ENCODE measurements around the gene LBX1. TPM values are rescaled to one million over a fixed set of nuclear protein-coding genes. Genes with fewer than 3 reads are reported as not detected.

Gene LBX1
- total RNA-seq, 1 donor from 2014 or later = not detected

DNA sequence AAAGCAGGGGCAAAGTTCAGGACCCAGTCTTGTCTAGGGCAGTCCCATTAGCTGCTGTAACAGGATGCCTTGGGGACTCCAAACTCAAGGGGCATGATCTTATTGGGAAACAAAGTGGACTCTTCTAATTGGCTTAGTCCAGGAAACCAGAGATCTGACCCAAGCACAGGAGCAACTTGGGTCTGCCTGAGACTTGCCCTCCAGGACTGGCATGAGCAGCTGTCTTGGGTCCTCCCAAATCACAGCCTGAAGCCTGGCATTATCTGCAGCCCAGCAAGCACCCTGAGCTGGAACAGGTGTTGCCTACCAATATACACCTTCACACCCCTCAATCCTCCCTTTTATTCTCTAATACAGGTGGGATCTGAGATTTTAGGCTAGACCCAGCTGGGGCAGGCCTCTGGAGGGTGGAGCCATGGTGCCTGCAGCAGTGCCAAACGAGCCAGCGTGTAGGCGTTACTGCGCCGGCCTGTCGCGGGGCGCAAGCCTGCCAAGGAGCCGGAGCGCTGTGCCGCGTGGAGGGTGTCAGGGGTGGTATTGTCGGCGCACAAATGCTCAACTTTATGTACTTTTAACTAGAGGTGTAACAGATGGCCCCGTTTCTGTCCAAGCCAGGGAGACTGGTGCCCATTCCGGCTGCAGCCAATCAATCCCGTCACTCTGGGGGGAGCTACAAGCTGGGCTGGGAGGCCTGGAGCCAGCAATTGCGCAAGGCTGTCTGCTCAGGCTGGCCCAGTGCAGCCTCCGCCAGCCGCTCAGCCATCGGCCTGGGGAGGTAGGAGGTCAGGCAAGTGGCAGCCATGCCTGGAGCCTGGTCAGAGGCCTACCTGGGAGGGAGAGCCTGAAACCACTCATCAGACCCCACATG, 12.8 kb upstream of the LBX1 start:
- DNase-seq = no peak

DNA sequence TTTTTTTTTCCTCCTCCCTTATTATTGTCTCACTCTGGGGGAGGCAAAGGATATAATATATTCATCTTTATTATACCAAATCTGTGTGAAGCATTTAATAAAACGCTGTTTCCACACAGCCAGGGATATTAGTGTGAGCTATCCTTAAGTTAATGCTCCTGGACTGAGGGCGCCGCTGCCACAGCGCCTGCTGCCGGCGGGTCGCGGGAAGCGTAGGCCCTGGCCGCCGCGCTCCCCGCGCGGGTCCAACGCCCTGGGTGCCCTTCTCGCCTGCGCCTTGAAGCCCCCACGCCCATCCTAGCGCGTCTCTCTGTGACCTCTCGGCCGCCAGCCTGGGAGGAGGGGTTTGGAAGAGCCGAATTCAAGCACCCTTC, 9.5 kb upstream of the LBX1 start:
- DNase-seq = peak; percentile 64

DNA sequence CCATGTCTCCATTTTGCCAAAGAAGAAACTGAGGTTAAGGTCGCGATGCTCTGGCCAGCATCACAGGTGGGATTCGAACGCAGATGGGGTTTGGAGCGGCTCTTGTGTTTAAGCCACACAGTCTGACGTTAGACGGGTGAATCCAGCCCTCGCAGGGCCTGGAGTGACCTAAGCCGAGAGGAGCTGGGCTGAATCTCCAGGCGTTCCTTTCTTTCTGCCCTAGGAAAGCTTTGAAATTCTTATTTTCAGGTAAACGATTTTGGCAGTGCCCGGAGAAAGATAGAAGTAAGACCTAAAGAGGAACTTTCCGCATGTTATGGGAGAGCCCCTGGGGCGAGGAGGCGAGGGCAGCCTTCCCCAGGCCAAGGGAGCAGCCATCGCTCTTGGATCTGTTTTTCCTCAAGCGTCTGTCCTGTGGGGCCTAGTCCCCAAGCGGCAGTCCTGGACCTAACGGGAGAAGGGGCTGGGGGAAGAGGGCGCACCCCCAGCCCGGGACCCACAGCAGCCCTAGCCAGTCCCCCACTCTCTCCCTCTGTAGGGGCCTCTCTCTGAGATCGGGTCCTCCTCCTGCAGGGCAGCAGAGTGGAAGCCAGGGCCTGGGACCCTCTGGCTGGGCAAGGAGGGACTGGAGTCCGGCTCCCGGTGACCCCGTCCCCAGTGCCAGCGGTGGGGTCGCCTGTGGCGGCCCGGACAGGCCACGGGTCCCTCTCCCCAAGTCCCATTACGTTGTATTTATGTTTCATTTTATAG, 8.9 kb upstream of the LBX1 start:
- DNase-seq = no peak

DNA sequence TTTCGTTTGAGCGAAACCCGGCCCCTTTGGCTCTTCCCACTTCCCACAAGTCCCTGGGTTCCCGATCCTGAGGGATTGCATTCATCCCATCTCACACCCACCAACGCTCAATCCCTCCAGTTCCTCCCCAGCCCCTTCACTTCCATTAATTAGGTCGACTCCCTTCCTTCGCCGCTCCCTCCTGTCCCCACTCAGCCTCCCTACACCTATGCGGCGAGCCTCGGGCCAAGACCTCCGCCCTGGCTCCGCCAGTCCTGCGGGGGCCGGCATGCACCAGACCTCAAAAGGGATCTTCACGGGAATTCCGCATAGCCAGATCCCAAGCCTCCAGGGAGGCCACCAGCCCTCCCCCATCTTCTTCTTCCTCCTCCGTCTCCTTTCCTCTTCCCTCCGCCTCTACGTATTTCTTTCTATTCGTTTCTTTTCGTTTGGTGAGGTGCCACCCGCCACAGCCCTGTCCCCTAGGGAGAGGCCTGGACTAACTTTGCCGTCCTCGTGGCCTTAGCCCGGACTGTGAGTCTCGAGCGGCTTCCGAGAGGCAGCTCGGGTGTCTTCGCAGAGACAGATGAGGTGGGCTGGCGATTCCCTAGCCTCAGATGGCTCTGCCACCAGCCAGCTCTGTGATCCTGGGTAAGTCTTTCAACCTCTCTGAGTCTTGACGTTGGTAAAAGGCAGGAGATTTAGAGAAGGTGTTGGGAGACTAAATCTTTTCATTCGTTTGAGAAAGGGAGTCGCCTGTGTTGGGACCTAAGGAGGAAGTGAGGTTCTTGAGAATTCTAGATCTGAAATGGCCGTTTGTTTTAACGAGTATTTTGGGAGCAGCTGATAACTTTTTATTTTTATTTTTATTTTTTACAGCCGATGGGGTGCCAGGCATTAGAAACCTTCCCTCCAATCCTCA, 8.1 kb upstream of the LBX1 start:
- peak; percentile 20 for DNase-seq

DNA sequence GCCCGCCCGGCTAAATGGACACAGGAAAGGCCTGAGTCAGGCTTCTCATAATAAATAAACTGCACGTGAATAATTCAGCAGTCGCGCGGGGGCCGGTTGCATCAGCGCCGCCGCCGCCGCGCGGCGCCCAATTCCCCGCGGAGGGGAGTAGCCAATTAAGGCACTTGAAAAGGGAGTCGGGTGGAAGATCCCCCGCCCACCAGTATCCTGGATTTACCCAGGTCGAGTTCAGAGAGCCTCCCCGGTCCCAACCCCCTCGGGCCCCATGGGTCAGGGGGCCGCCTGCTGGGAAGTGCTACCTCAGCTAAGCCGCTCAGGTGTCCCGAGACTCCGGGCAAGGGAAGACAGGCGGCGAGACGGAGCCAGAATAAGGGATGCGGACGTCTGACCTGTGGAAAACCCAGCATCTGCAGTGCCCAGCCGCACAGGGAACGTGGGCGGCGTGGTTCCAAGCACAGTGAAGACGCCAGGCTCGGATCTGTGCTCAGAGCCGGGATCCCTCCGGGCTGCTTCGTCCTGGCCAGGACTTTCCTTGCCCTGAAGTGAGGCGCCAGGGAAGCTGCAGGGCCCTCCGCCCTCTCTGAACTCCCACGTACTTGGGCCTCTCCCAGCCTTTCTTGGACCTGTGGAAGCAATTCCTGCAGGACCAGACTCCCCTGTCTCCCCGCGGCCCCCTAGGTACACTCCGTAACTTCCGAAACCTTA, 7.3 kb upstream of the LBX1 start:
- DNase-seq = peak; percentile 17

DNA sequence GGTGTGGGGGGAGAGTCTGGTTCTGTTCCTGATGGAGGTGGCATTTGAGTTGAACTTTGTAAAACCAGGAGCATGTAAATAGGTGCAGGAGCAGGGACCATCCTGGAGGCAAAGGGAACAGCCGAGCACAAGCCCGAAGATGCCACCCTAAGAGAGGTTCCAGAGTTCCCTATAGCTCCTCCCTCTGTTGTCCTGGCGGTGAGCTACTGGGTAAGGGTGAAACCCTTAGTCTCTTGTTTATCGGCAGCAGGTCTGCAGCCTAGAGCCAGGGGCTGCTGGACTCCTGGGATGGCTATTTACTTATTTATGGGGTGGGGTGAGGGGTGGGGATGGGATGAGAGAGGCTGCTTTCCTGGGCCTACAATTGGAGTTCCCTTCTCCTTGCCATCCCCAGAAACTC, 6.5 kb upstream of the LBX1 start:
- DNase-seq = no peak

DNA sequence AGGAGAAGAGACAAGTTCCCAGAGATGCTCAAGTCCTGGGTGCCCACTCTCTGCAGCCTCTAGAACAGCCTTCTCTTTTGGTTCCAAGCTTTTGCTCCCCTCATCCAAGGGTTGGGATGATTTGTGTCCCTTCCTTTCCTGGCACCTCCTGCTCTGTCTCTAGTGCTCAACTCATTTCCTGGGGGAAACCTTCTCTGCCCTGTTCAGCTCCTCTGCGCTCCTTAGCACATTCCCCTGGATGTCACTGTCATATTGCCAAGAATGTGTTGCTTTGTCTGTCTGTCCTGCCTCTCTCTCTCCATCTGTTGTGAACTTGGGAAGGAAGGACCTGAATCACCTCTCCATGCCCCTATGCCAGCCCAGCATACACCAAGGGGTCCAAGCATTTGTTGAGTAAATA, 5.1 kb upstream of the LBX1 start:
- no peak for DNase-seq

DNA sequence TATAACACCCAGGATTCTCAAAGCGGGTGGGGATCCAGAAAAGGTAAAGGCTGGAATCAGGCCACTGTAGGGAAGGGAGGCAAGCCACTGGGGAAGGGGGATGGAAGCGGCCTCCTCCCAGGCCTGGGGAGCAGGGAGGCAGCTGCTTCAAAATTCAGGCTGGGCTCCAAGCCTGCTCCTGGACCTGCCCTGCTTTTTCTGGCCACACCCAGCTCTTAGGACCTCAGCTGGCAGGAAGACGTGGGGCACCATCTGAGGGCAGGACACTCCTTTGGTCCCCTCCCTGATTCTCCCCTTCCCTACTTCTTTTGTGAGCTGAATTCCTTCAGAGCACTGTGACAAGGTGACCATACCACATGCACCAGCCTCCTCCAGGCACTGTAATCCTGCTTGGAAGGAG, 4.6 kb upstream of the LBX1 start:
- no peak for DNase-seq

DNA sequence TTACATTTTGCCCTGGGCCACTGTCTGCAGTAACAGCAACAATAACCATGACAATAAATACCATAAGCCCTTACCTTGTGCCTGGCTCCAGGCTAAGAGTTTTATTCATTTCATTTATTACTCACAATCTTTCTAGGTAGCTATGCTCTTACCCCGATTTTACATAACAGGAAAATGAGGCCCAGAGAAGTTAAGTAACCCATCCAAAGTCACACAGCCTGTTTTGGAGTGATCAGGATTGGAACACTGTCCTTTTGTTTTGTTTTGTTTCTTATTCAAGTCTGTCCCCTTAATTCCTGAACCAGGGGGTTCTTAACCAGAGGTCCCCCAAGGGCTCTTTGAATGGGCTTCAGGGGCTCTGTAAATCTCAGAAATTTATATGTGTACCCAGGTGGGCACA, 4.2 kb upstream of the LBX1 start:
- no peak for DNase-seq

DNA sequence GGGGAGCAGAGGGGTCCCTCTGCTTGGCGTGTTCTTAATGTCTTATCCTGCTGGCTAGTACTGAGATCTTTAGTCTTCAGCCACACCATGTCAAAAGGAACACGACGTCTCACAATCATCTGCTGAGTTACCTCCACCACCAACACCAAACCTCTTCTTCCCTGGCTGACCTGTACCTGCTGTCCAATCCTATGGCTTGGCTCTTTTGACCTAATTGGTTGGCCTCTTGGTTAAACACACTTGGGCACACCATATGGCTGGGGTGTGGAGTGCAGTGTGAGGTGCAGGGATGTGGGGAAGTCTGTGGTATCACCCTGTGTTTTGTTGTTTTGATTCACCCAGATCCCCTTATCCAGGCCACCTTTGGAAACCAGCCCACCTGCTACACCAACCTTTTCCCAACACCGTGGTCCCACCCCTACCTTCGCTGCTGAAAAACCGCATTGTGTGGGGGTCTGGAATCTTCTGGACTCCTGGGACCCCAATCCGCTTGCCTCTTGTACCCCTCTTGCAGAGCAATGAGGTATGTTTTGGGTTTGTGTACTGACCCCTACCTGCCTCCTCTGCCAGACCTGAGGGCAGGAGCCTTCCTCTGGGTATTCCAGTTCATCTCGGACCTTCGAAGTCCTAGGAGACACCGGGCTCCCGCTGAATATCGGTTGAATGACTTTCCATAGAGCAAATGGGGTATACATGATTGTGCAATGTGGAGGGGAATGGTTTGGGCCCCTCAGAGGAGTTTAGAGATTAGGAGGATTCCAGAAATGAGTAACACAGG, 2.8 kb upstream of the LBX1 start:
- DNase-seq = no peak

DNA sequence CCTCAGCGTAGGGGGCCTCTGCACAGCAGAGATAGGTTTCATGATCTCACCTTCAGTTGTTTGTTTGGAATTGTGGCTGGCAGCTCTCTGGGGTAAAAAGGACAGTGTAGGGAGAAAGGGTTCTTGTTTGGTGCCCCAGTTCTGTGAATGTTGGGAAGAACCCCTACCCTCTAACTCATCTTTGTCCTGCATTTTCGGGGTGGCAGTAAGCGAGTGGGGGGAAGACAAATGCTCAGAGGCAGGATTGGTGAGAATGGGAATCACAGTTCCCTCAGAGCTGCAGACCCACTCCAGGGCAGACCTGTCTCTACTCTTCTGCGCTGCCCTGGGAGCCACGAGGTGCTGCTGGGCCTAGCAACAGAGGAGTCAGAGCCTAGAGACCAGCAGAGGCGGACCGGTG, 1.8 kb upstream of the LBX1 start:
- DNase-seq = no peak

DNA sequence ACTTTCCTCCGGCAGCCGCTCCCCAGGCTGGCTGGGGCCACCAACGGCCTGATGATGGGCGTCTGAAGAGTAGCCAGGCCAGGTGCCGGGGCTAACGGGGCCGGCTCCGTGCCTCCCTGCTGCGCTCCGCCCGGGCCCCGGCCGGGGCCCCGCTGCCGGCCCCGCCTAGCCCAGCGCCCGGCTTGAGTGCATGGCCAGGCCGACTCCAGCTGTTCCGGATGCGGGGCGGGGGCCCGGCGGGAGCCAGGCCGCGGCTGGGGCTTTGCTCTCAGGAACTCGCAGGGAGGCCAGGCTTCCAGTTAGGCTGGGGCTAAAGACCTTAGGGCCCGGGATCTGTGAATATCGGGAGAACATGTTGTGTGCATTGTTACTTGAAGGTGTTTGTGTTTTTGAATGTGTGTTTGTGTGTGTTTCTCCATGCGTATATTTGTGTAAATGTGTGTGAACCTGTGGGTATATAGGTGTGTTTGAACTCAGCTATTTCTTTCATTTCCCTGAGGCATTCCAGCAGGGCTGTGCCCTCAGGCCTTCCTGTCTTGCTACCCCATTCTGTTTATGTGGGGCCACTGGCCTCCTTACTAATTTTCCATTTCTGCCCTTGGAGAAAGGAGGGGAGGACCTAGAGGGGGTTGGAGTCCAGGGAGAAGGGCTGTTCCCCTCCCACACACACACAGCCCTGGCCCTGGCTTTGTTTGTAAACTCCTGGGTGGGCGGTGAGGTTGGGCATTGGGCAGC, 1.1 kb upstream of the LBX1 start:
- DNase-seq = no peak

DNA sequence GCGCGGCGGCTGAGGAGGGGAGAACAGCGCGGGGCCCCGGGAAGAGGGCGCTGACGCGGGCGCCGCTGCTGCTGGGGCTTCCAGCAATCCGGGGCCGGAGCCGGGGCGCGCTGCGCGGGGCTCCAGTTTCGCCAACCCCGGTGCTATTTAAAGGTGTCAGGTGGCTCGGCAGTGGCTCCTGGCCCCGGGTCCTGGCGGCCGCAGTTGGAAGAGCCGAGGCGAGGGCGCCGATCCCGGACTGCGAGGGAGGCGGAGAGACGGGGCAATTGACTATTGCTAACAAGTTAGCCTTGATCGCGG, 347 bp downstream of the LBX1 start:
- DNase-seq = no peak

DNA sequence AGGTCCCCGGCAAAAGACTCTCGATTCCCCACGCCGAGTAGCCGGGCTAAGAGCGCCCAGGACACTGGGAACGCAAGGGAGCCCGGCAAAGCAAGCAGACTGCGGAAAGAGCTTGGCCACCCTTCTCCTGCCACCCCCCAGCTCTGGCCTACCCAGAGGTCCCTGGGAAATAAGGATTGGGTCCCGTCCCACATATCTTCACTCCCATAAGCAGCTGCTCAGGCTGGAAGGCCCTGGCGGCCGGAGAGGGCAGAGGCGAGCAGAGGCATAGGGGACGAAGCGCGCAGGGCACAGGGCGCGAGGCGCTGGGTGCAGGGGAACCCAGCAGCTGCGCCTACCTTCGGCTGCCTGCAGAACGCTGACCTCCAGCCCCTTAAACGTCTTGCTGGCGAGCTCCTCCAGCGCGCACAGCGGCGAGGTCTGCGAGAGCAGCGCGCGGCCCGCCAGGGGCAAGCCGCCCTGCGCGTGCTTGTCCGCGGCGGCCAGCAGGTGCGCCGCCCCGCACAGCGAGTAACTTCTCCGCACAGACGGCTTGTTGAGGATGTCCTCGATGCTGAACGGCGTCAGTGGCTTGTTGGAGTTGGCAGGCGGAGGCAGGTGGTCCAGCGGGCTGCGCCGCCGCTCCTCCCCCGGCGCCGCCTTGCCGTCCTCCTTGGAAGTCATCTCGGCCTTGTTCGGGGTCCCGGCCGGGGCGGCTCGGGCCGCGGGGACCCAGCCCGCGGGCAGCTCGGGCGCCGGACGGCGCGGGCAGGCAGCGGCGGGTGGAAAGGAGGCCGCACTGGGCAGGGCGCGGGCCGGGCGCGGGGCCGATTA, 904 bp downstream of the LBX1 start:
- peak; percentile 8 for DNase-seq

DNA sequence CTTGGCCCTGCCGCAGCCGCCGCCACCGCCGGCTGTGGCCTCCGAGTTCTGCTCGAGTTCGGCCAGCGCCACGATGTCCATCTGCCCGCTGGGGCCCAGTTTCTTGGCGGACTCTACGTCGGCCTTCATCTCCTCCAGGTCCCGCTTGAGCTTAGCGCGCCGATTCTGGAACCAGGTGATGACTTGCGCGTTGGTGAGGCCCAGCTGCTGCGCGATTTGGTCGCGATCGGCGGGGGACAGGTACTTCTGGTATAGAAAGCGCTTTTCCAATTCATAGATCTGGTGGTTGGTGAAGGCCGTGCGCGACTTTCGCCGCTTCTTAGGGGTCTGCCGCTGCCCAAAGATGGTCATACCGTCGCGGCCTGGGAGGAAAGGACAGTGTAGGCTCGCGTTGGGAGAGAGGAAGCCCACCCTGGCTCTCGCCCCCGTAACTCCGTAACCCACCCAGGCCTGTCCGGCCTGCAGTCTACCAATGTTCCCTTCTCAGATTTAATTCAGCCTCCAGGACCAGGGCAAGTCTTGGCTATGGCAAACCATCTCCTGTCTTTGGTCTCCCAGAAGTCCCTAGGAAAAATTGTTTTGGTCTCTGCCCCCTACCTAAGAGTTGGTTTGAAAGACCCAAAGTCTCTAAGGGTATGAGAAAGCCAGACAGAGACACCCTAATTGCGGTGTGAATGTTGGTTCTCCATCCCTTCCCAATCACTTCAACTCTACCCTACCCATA, 1.7 kb downstream of the LBX1 start:
- DNase-seq = no peak

DNA sequence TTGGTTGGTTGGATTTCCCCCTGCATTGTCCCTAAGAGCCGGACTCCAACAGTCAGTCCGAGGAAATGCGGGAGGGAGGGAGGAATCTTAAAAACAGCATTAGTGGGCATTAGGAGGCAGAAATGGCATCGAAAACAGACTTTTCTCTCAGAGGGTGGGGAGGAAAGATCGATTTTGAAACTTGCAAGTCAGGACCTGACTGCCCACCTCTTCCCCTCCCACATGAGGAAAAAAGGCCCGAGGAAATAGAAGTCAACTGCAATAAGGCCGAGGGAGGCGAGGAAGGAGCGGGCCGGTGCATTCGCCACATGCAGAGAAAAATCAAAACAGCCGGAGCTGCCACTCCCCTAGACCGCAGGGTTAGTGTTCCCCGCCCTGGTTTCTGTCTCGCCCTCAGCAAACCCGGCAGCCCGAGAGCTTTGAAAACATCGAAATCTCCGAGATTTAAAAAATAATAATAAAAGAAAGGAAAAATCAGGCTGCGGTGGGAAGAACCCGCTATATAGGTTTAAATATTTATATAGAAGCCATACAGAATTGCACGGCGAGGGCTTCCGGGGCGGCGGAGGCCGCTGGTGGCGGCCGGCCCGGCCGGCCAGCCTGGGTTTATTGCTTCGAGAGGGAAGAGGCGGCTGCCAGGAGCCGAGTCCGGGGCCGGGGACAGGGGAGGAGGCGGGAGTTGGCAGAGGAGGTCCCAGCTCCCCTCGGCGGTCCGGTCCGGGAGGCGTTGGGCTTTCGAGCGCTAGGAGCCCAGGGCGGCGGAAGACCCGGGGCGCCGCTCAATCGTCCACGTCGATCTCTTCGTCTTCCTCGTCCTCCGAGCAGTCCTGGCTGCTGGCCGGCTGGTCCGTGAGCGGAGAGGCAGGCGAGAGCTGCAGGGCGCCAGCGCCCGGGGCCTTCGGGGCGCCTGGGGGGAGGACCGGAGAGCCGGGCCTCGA, 2.5 kb downstream of the LBX1 start:
- DNase-seq = no peak

DNA sequence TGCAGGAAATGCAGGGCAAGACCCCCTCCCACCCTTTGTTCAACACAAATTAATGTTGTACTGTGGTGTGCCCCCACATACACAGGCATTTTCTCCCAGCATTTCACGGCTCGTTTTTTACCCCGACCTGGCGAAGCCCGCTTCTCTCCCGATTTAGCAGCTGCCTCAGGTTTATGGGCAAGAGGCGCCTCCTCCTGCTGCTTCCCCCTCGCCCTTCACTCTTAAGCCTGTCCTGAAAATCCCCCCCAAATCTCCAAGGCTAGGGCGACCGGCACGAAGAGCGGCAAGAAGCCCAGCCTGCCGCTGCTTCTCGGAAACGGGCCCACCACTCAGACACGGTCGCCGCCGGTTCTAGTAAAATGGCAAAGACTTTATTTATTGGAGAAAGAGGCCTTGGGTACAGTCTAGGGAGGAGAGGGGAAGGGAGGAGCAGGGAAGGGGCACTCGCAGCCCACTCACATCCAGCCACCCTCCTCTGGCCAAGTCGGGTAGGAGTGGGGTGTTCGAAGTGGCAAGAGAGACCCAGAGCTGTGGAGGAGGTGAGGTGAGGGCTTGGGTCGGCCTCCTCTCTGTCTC, 3.3 kb downstream of the LBX1 start:
- no peak for DNase-seq
